HCT116 (cell line): ENCODE data around the gene CHST8. TPM values are rescaled to one million over a fixed set of nuclear protein-coding genes. Genes with fewer than 3 reads are reported as not detected.

ENCODE experiments used
- ATAC-seq: fragments of 200-7000 bp; cut with Tn5 transposase; 2 replicates; pipeline ENCODE4 v1.9.1; 2020; ENCODE audit warnings: mild to moderate bottlenecking, moderate library complexity
- BruUV-seq: library from RNA; stranded (reverse); fragments of 400-500 nt; replicated peaks from 2 replicates; lab custom pipeline; 2021; lab: Mats Ljungman, UMichigan
- CTCF ChIA-PET: fragments of 300-600 bp; sonication (Branson Sonifier 250); formaldehyde crosslinking; loops from one replicate; lab custom pipeline; 2021; ENCODE audit warnings: antibody characterized with exemption; lab: Charles Lee
- POLR2A ChIA-PET: fragments of 300-600, 350-600 bp; sonication (Branson Sonifier 250); formaldehyde crosslinking; loops from one replicate; lab custom pipeline; 2021; ENCODE audit warnings: antibody characterized with exemption; lab: Charles Lee
- RAD21 ChIA-PET, 2 experiments: fragments of 300-600 bp; sonication (Branson Sonifier 250); formaldehyde crosslinking; loops; one replicate each; lab custom pipeline; 2023; ENCODE audit warnings: low total read pairs in 2 of 2; ENCODE audit not compliant: uncharacterized antibody in 2 of 2, unreplicated experiment in 2 of 2, low non-redundant PET in 1 of 2; lab: Charles Lee
- DNase-seq: peaks from one replicate; pipeline ENCODE4 v3.0.0-alpha.2; 2010; ENCODE audit warnings: low read depth, low spot score
- H2AFZ ChIP-seq: fragments of 200-600 bp; shearing (Covaris generic), sonication (generic); 2 replicates; pipeline ENCODE4 v1.6.1; 2017; ENCODE audit warnings: low read depth, mixed run types, mixed read lengths, antibody characterized with exemption, low read length; ENCODE audit not compliant: poor library complexity, severe bottlenecking
- H3K27ac ChIP-seq: 2 replicates; pipeline ENCODE4 v1.5.1; 2012; ENCODE audit warnings: low read depth, low read length
- H3K27me3 ChIP-seq: fragments of 200-600 bp; sonication (generic); 2 replicates; pipeline ENCODE4 v1.6.1; 2016; ENCODE audit warnings: mixed run types, low read length, mixed read lengths; ENCODE audit not compliant: insufficient read depth
- H3K36me3 ChIP-seq, 2 experiments: fragments of 200-500 bp in 1 of 2; fragments of 200-600 bp in 1 of 2; sonication (Bioruptor generic) in 1 of 2; sonication (generic) in 1 of 2; 2 replicates each; pipeline versions ENCODE4 v1.5.1 to v1.6.1; 2014 to 2016; ENCODE audit warnings: low read length in 2 of 2, inconsistent platforms in 1 of 2, mixed read lengths in 1 of 2, mixed run types in 1 of 2; ENCODE audit not compliant: insufficient read depth in 2 of 2, control insufficient read depth in 1 of 2
- H3K4me1 ChIP-seq, 2 experiments: fragments of 200-600 bp in 1 of 2; sonication (generic) in 1 of 2; 2 replicates each; pipeline versions ENCODE4 v1.5.1 to v1.6.1; 2012 to 2017; ENCODE audit warnings: low read length in 2 of 2, inconsistent platforms in 1 of 2, mild to moderate bottlenecking in 1 of 2, mixed read lengths in 1 of 2, mixed run types in 1 of 2, moderate library complexity in 1 of 2; ENCODE audit not compliant: insufficient read depth in 2 of 2, control insufficient read depth in 1 of 2
- H3K4me2 ChIP-seq: fragments of 200-600 bp; sonication (generic); 2 replicates; pipeline ENCODE4 v1.6.1; 2017; ENCODE audit warnings: mixed run types, low read length, mixed read lengths
- H3K4me3 ChIP-seq, 2 experiments: fragments of 200-600 bp in 1 of 2; sonication (generic) in 1 of 2; replicated peaks in 1 of 2; 2 replicates each; pipeline ENCODE4 v1.5.1; 2011 to 2016; ENCODE audit warnings: low read length in 2 of 2, control low read depth in 1 of 2, low read depth in 1 of 2, mild to moderate bottlenecking in 1 of 2, mixed read lengths in 1 of 2, mixed run types in 1 of 2
- H3K79me2 ChIP-seq: fragments of 200-600 bp; sonication (generic); 2 replicates; pipeline ENCODE4 v1.6.1; 2017; ENCODE audit warnings: mild to moderate bottlenecking, mixed run types, low read length, moderate library complexity, mixed read lengths; ENCODE audit not compliant: insufficient read depth
- H3K9ac ChIP-seq: fragments of 200-600 bp; sonication (generic); 2 replicates; pipeline ENCODE4 v1.6.1; 2016; ENCODE audit warnings: low read length, mixed read lengths
- H3K9me2 ChIP-seq: fragments of 200-600 bp; sonication (generic), shearing (Covaris generic); 2 replicates; pipeline ENCODE4 v1.6.1; 2017; ENCODE audit warnings: mixed run types, mild to moderate bottlenecking, moderate library complexity; ENCODE audit not compliant: insufficient read depth
- H3K9me3 ChIP-seq, 2 experiments: fragments of 200-500 bp in 1 of 2; fragments of 200-600 bp in 1 of 2; sonication (Bioruptor generic) in 1 of 2; sonication (generic) in 1 of 2; 2 replicates each; pipeline ENCODE4 v1.6.1; 2014 to 2017; ENCODE audit warnings: low read length in 2 of 2, mixed read lengths in 2 of 2, inconsistent platforms in 1 of 2, low read depth in 1 of 2, mild to moderate bottlenecking in 1 of 2, mixed run types in 1 of 2, moderate library complexity in 1 of 2; ENCODE audit not compliant: control insufficient read depth in 1 of 2, insufficient read depth in 1 of 2
- H4K20me1 ChIP-seq: fragments of 200-600 bp; sonication (generic), shearing (Covaris generic); 2 replicates; pipeline ENCODE4 v1.6.1; 2017; ENCODE audit warnings: mixed run types, mild to moderate bottlenecking, moderate library complexity; ENCODE audit not compliant: insufficient read depth
- RAD21 ChIP-seq: IDR thresholded peaks from 2 replicates; pipeline ENCODE4 v1.6.1; 2012; ENCODE audit warnings: low read depth, mild to moderate bottlenecking
- intact Hi-C: fragments of 100-400 bp; cut with micrococcal nuclease; formaldehyde crosslinking; loops from 2 replicates; pipeline ENCODE4 v1.10.0; 2022
- total RNA-seq: library from RNA; stranded (reverse); gene quantifications from one replicate; pipeline ENCODE4 v1.2.1, GENCODE V29; 2021; ENCODE audit not compliant: unreplicated experiment
- TF ChIP-seq, protein P1 (sequence below), 3 experiments: fragments of 200-600 bp in 1 of 3; sonication (generic) in 1 of 3; IDR thresholded peaks in 2 of 3; conservative IDR thresholded peaks in 1 of 3; 2 replicates each; pipeline ENCODE4 v1.5.1; 2012 to 2017; ENCODE audit warnings: low read depth in 2 of 3, low read length in 2 of 3, antibody characterized with exemption in 1 of 3, borderline replicate concordance in 1 of 3, control low read depth in 1 of 3, mild to moderate bottlenecking in 1 of 3, mixed read lengths in 1 of 3, mixed run types in 1 of 3, moderate library complexity in 1 of 3; ENCODE audit not compliant: insufficient read depth in 1 of 3
- TF ChIP-seq, protein P2 (sequence below): IDR thresholded peaks from 2 replicates; pipeline ENCODE4 v1.6.1; 2012; ENCODE audit warnings: low read depth

CHST8 gene
- total RNA-seq, 1 experiment from 2014 or later: not detected

DNA sequence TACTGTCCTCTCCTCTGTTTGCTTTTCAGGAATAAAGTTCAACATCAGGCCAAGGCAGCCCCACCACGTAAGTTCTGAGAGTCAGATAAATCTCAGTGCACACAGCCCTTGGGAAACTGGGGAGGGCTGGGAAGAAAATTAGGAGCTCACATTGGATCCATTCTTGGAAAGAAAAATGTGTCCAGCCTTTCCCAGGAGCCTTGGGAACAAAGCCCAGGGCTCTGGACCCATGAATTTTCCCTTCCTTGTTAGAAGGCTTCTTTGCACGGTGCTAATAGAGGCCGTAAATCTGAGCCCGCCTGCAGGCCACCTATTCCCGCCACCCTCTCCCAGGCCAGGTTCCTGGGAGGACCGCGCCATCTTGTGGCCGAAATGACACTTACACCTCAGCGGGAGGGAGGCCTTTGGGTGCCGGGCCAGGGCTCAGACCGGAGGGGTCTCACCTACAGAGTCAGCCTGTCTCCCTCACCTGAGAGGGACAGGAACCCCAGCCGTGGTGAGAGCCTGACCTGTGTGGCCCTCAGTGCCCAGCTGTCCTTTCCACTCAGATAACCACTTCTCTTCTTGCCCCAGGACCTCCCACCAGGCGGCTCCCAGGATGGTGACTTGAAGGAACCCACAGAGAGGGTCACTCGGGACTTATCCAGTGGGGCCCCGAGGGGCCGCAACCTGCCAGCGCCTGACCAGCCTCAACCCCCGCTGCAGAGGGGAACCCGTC is 149.8 kb downstream of the CHST8 start:
- POLR2A ChIA-PET: no interaction called here

More for the DNA sequence above, 149.8 kb downstream of the CHST8 start:
- H3K79me2 ChIP-seq: no peaks in the 10 kb centered on the region
- BruUV-seq: no TSS peak
- H3K36me3 ChIP-seq: no peaks in the 10 kb centered on the region
- no peak overlapping the region for H3K4me2 ChIP-seq
- DNase-seq (no peak), ATAC-seq (peak; percentile 94)
- H3K9me2 ChIP-seq: no peaks in the 10 kb centered on the region
- no peaks in the 10 kb centered on the region for H3K9me3 ChIP-seq
- intact Hi-C loops: loop anchor here (1.0 to 10.0 kb wide), 4 partner anchors 341 to 647 kb away; no protein-coding TSS in a partner anchor
- no peaks in the 10 kb centered on the region for H3K4me1 ChIP-seq
- peaks cover 18% of the 10 kb centered on the region for H3K27me3 ChIP-seq
- TF ChIP-seq, protein P1, sequence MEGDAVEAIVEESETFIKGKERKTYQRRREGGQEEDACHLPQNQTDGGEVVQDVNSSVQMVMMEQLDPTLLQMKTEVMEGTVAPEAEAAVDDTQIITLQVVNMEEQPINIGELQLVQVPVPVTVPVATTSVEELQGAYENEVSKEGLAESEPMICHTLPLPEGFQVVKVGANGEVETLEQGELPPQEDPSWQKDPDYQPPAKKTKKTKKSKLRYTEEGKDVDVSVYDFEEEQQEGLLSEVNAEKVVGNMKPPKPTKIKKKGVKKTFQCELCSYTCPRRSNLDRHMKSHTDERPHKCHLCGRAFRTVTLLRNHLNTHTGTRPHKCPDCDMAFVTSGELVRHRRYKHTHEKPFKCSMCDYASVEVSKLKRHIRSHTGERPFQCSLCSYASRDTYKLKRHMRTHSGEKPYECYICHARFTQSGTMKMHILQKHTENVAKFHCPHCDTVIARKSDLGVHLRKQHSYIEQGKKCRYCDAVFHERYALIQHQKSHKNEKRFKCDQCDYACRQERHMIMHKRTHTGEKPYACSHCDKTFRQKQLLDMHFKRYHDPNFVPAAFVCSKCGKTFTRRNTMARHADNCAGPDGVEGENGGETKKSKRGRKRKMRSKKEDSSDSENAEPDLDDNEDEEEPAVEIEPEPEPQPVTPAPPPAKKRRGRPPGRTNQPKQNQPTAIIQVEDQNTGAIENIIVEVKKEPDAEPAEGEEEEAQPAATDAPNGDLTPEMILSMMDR (IDR thresholded peaks at IDR 0.05 in 2 of 3, conservative IDR thresholded peaks at IDR 0.05 in 1 of 3; ENCODE audit: borderline replicate concordance in 1 of 3, insufficient read depth in 1 of 3, low read depth in 2 of 3, low read length in 2 of 3): peak; percentile 79 to 91 (median 86)
- peak; percentile 93 for TF ChIP-seq RAD21
- TF ChIP-seq, protein P2, sequence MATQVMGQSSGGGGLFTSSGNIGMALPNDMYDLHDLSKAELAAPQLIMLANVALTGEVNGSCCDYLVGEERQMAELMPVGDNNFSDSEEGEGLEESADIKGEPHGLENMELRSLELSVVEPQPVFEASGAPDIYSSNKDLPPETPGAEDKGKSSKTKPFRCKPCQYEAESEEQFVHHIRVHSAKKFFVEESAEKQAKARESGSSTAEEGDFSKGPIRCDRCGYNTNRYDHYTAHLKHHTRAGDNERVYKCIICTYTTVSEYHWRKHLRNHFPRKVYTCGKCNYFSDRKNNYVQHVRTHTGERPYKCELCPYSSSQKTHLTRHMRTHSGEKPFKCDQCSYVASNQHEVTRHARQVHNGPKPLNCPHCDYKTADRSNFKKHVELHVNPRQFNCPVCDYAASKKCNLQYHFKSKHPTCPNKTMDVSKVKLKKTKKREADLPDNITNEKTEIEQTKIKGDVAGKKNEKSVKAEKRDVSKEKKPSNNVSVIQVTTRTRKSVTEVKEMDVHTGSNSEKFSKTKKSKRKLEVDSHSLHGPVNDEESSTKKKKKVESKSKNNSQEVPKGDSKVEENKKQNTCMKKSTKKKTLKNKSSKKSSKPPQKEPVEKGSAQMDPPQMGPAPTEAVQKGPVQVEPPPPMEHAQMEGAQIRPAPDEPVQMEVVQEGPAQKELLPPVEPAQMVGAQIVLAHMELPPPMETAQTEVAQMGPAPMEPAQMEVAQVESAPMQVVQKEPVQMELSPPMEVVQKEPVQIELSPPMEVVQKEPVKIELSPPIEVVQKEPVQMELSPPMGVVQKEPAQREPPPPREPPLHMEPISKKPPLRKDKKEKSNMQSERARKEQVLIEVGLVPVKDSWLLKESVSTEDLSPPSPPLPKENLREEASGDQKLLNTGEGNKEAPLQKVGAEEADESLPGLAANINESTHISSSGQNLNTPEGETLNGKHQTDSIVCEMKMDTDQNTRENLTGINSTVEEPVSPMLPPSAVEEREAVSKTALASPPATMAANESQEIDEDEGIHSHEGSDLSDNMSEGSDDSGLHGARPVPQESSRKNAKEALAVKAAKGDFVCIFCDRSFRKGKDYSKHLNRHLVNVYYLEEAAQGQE: no peak
- RAD21 ChIA-PET: interaction anchor here (0.9 to 1.5 kb wide), 2 partner anchors 339 to 341 kb away, joined by 5 to 11 read pairs; no protein-coding TSS in a partner anchor
- H4K20me1 ChIP-seq: no peaks in the 10 kb centered on the region
- H3K9ac ChIP-seq: no peak overlapping the region
- H2AFZ ChIP-seq: no peak overlapping the region
- no peak overlapping the region for H3K4me3 ChIP-seq
- CTCF ChIA-PET: interaction anchor here (0.8 to 6.1 kb wide), 5 partner anchors 335 to 536 kb away, joined by 3 to 52 read pairs (median 22); no protein-coding TSS in a partner anchor
- H3K27ac ChIP-seq: no peak overlapping the region
